Measurements from ENCODE around the gene ID3. TPM values are rescaled to one million over a fixed set of nuclear protein-coding genes. Genes with fewer than 3 reads are reported as not detected.

ID3 gene
- total and polyA plus RNA-seq, 9 of the 15 experiments (the other 6 are each of a cell fraction or from before 2014, with no cell fraction given) = 6.8 to 59.8 (median 23.5) TPM

DNA sequence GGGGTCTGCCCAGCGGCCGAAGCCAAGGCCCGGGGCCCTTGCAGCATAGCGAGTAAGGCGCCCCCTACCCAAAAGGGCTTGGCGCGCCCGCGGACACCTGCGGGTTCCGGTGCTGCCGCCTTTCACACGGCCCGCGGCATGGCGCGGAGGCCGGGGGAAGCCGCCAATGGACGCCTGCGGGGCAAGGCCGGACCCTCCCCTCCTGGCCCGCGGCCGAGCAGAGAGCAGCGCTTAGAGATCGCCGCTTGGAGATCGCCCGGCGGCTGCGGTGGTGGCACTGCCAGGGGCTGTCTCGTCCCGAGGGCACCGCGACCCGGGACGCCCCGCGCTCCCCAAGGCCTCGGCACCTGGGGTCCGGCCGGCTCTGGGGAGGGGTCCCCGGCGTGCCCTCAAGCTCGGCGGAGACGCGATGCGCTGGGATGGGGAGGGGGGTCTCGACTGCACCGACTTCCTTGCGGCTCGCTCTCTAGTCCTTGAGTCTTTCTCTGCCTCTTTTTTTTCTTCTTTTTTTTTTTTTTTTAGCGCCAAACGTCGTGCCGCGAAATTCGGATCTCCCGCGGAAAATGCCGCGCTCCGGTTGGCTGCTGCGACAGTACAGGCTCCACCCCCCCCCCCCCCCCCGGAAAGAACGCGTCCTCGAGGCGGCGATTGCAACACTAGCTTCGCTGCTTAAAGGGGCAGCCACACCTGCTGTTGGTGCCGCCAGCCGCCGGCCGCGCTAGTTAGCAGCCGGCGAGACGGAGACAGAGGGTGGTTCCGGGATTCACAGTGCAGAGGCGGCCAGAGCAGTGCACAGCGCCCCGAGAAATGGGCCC is 28.3 kb downstream of the ID3 start, which contains the start of gene E2F2 (continued):
- no peak; the same call in 1 of the 2 replicates for TF ChIP-seq PHB (CRISPR knock-in tag; IDR thresholded peaks at IDR 0.05)
- TF ChIP-seq FOXM1 (IDR thresholded peaks at IDR 0.05; ENCODE audit: low read depth) = peak; percentile 80
- peak; percentile 97 for TF ChIP-seq FOXM1 (CRISPR knock-in tag; IDR thresholded peaks at IDR 0.05; ENCODE audit: low read depth)
- peak; percentile 86 for TF ChIP-seq ELF1 (tag; IDR thresholded peaks at IDR 0.05)
- TF ChIP-seq EZH2 (IDR thresholded peaks at IDR 0.05; ENCODE audit: borderline replicate concordance, low read depth, low read length) = no peak
- TF ChIP-seq CEBPG (CRISPR knock-in tag; IDR thresholded peaks at IDR 0.05) = peak; percentile 95
- TF ChIP-seq CEBPG (tag; conservative IDR thresholded peaks at IDR 0.05 in 1 of 2, IDR thresholded peaks at IDR 0.05 in 1 of 2) = peak; percentile 89 to 95
- TF ChIP-seq, protein P1, sequence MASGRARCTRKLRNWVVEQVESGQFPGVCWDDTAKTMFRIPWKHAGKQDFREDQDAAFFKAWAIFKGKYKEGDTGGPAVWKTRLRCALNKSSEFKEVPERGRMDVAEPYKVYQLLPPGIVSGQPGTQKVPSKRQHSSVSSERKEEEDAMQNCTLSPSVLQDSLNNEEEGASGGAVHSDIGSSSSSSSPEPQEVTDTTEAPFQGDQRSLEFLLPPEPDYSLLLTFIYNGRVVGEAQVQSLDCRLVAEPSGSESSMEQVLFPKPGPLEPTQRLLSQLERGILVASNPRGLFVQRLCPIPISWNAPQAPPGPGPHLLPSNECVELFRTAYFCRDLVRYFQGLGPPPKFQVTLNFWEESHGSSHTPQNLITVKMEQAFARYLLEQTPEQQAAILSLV (tag; IDR thresholded peaks at IDR 0.05) = peak; percentile 53; the same call in 1 of the 2 replicates
- TF ChIP-seq ZNF695 (CRISPR knock-in tag; IDR thresholded peaks at IDR 0.05) = no peak
- peak; percentile 84; the same call in 1 of the 2 replicates for TF ChIP-seq KAT7 (CRISPR knock-in tag; IDR thresholded peaks at IDR 0.05; ENCODE audit: borderline replicate concordance)
- TF ChIP-seq, protein P2, sequence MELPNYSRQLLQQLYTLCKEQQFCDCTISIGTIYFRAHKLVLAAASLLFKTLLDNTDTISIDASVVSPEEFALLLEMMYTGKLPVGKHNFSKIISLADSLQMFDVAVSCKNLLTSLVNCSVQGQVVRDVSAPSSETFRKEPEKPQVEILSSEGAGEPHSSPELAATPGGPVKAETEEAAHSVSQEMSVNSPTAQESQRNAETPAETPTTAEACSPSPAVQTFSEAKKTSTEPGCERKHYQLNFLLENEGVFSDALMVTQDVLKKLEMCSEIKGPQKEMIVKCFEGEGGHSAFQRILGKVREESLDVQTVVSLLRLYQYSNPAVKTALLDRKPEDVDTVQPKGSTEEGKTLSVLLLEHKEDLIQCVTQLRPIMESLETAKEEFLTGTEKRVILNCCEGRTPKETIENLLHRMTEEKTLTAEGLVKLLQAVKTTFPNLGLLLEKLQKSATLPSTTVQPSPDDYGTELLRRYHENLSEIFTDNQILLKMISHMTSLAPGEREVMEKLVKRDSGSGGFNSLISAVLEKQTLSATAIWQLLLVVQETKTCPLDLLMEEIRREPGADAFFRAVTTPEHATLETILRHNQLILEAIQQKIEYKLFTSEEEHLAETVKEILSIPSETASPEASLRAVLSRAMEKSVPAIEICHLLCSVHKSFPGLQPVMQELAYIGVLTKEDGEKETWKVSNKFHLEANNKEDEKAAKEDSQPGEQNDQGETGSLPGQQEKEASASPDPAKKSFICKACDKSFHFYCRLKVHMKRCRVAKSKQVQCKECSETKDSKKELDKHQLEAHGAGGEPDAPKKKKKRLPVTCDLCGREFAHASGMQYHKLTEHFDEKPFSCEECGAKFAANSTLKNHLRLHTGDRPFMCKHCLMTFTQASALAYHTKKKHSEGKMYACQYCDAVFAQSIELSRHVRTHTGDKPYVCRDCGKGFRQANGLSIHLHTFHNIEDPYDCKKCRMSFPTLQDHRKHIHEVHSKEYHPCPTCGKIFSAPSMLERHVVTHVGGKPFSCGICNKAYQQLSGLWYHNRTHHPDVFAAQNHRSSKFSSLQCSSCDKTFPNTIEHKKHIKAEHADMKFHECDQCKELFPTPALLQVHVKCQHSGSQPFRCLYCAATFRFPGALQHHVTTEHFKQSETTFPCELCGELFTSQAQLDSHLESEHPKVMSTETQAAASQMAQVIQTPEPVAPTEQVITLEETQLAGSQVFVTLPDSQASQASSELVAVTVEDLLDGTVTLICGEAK (IDR thresholded peaks at IDR 0.05) = peak; percentile 50; the same call in 1 of the 2 replicates
- TF ChIP-seq, protein P2 (CRISPR knock-in tag; IDR thresholded peaks at IDR 0.05) = no peak
- TF ChIP-seq, protein P3, sequence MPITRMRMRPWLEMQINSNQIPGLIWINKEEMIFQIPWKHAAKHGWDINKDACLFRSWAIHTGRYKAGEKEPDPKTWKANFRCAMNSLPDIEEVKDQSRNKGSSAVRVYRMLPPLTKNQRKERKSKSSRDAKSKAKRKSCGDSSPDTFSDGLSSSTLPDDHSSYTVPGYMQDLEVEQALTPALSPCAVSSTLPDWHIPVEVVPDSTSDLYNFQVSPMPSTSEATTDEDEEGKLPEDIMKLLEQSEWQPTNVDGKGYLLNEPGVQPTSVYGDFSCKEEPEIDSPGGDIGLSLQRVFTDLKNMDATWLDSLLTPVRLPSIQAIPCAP (CRISPR knock-in tag; IDR thresholded peaks at IDR 0.05; ENCODE audit: borderline replicate concordance) = no peak
- TF ChIP-seq MEF2A (IDR thresholded peaks at IDR 0.05; ENCODE audit: control insufficient read depth, low read depth, low read length) = 0 out of 2 replicates have a peak, but pooled peaks have one; percentile 3
- no peak for TF ChIP-seq TCF7 (IDR thresholded peaks at IDR 0.05; ENCODE audit: borderline replicate concordance)
- TF ChIP-seq NFE2 (IDR thresholded peaks at IDR 0.05; ENCODE audit: low read depth) = no peak
- TF ChIP-seq CBX3 (IDR thresholded peaks at IDR 0.05; ENCODE audit: borderline replicate concordance in 1 of 2, low read length in 2 of 2) = peak in 1 of 2 experiments; percentile 55; a peak in 1 of 3 replicates
